ENCODE results near the gene BCL2L13.

GRCh38 chr22:17738386-17739128 is 100.0 kb downstream of the BCL2L13 start:
- TF ChIP-seq CTCF (IDR thresholded peaks at IDR 0.05 in 8 of 11, conservative IDR thresholded peaks at IDR 0.05 in 3 of 11) = no peak
- peak in 1 of 3 donors; percentile 24 for TF ChIP-seq POLR2AphosphoS5 (IDR thresholded peaks at IDR 0.05)

All from spleen (tissue), 7 donors.